SW 1271 (cell line): Measurements from ENCODE around the gene ARHGEF2.

Source experiments
- DNase-seq, 2 experiments: peaks; one replicate each; lab custom pipeline; 2025; lab: John Stamatoyannopoulos, UW

The ARHGEF2 gene

DNA sequence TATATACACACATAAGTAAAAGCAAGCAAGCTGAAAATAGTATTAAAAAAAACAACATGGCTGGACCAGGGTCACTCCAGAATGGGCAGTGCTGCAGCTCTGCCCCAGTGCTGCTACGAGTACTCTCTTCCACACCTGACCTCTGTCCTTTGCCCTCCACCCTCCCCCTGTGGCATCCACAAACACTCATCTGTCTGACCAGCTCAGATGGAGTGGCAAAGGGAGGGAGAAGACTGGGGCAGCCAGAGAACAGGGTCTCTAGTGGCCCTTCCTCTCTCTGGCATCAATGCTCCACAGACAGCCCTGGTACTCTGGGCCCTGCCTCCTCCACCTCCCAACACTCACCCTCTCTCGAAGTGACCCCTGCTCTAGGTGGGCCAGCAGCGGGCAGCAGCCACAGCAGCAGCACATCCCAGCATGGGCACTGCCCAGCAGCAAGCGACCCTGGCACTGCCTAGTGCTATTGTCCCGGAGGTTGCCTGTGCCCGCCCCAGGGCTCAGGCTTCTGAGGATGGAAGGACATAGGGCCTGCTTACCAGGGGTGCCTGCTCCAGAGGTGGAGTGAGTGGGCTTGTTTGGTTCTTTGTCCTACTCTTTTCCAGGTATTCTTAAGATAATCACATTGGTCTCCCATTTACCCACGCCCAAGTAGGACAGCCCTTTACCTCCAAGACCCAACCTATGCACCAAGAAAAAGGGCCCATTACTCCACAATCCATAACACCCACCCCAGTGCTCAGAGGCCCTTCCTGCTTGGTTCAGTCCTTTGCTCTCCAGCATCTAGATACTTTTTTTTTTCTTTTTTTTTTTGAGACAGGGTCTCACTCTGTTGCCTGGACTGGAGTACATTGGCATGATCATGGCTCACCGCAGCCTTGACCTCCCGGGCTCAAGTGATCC is 6.2 kb downstream of the ARHGEF2 start:
- no peak for DNase-seq

DNA sequence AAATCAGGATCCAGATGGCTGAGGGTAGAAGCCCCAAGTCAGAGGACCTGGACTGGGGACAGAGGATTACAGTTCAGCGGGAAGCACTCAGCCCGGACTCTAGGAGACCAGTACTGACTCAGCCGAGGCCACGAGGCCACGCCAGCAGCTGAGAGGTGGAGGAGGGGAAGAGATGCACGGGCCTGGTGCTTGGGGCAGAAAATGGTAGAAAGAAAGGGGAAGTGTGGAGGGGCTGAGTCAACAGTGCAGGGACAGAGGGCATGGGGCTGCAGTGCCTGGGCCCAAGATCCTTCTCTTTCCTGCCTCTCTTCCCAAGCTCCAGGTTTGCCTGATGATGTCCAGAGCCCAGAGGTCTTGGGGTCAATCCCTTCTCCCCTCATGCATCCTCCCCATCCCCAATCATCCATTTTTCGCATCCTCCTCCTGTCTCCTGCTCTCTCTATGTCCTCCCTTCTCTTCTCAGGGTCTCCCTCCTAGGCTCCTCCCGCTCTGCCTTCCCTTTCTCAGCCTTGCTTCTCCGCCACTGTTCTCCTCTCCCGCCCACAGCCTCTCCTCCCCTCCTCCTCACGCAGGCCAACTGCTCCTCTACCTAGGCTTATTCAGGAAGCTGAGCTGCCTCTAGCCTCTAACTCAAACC is 7.7 kb downstream of the ARHGEF2 start:
- DNase-seq, result no peak

DNA sequence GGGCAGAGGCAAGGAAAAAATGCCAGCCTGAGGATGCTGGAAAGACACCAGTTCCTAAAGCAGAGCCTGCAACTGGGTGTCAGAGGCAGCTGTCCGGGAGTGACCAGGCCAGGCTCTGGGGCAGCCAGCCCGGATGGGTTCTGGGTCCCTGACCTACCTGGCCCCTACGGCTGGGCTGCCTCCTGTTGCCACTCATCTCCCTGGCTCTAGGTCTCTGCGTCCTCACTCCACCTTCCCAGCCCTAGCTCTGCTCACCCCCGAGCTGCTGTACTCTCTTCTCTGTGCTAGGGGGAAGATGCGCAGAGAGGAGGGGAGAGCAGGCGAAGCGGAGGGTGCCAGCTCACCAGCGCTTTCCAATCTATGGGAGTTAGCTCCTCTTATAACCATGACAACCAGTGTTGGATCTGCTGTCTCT is 9.0 kb downstream of the ARHGEF2 start:
- DNase-seq, result no peak

DNA sequence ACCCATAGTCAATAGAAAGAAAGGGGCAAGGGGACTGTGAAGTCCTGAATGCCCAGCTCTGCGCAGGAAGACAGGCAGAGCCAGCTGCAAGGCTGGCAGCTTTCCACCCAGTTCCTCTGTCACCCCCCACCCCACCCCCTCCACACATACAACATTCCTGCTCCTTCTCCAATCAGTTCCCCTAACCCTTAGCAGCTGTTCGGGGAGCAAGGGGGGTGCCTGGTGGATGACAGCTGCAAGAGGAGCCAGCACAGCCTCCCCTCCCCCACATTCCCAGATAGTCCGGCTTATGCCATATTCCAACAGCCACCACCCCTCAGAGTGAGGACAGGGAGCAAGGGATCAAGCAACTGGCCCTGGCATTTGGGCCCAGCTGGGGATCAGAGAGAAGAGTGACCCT is 9.7 kb downstream of the ARHGEF2 start:
- DNase-seq, result no peak

DNA sequence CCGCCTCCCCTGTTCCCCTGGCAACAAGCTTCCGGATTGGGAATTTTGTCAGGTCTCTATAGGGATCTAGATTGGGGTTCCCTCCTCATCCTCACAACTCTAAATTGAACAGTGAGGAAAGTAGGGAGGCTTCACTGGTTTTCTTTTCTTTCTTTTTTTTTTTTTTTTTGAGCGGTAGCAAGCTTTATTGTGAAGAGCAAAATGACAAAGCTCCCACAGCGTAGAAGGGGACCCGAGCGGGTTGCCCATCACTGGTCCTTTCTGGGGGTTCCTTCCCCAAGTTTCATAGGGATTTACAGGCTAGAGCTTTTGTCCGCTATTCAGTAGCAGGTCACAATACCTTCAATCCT is 10.3 kb downstream of the ARHGEF2 start:
- no peak for DNase-seq

DNA sequence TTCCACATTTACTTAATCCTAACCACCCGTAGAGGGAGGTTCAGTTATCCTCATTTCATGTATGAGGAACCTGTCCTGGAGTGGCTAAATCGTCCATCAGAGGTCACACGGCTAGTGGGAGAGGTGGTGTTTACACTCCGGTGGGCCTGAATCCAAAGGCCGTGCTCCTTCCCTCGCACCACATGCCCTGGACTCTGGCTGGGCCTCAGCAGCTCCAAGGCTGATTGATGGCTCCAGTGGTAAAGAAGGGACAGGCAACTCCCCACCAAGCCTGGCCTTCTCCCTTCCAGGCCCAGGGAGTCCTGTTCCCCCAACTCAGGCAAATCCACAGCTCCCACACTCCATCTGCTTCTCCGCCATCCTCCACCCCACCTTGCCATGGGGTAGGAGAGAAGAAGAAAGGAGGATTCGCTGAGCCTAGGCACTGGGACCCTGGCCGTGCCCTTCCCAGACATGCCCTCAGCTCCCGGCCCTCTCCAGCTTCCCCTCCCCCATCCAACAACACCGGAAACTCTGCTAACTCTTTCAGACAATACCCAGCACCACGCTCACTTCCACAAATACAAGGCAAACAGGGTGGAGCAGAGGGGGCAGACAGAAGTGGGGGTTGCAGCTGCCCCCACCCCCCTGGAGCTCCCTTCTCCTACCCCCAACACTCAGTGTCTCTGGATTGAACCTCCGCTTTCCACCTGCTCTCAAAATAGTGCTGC is 10.9 kb downstream of the ARHGEF2 start:
- DNase-seq, result no peak

DNA sequence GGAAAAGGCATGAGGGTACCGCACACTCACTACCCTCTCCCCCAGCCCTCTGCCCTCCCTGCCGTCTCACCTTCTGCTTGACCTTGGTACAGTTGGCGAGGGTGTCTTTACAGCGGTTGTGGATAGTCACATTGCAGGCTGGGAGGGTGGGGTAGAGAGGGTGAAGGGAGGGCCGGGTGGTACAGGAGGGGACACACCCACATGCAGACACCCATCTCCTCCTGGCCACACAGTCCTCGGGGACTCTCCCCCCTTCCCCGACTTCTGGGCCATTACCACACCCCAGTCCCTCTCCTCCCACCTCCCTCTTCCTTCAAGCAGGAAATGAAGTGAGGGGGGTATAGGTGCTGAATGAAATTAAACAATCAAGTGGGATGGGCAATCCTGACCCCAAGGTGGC is 11.6 kb downstream of the ARHGEF2 start:
- no peak for DNase-seq

DNA sequence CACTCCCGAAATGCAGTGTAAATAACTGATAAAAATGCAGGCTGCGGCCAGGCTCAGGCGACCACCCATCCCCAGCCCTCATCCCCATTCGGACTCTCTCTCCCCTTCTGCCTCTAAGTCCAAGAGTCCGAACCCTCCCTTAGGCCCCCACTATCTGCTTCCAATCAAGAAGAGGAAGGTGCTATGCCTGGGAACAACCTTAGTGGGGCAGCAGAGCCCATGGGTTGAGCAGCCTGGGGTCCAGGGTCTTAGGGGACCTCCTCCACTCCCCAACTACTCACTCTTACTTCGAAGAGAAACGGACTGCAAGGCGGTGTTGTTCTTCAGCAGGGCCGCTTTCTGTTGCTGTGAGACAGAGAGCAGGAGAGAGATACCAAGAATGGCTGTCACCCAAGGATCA is 12.2 kb downstream of the ARHGEF2 start:
- no peak for DNase-seq

DNA sequence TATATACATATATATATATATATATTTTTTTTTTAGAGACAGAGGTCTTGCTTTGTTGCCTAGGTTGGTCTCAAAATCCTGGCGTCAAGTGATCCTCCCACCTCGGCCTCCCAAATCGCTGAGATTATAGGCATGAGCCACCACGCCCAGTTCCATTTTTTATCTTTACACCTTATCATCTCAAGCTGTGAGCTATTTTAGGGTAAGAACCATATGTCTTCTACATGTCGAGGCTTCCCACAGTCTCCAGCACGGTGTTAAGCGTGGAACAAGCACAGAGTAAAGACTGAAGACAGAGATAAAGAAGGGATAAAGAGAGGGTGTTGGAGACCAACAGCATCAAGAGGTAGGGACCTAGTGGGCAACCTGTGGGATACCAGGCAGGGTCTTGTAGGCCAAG is 14.2 kb downstream of the ARHGEF2 start:
- DNase-seq, result no peak

DNA sequence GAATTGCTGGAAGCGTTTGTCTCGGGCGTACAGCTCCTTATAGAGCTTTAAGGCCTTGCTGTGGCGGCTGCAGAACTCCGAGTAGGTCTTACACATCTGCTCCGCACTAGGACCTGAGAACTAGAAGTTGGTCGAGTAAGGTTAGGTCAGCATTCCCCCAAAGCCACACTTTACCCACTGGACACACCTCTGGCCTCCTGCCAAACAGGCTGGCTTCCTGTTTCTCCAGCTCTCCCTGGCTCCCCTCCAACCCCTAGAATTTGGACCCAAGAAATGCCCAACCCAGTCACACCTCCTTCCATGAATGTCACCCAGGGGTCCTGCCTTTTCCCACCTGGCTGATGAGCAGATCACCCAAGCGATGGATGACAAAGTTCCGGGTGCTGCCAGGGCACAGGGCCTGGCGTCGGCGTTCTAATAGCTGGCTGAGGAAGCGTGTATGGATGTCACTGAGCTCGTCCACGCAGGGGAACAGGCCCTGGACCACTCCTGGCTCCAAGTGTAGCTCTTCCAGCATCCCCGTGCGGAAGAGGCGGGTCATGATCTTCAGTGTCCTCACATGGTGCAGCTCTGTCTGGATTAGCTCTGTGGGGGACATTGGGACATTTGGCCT is 15.6 kb downstream of the ARHGEF2 start:
- DNase-seq, result no peak

DNA sequence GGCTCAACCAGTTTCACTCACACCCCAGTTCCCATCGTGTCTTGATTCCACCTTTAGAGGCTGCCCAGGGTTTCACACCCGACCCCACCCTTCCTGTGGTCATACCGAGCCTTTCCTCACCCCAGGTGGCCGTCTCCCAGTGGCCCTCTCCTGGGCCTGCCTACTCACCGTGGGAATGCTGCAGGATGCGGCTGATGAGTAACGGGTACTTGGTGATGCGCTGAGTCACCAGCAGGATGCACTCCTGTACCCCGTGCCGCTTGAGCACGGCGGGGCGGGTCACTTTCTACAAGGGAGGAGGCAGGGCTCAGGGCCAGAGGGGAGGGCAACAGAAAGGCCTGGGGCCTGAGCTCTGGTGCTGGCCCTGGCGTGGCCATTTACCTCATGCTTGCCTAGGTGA is 16.4 kb downstream of the ARHGEF2 start:
- DNase-seq, result peak; percentile 77 to 89

DNA sequence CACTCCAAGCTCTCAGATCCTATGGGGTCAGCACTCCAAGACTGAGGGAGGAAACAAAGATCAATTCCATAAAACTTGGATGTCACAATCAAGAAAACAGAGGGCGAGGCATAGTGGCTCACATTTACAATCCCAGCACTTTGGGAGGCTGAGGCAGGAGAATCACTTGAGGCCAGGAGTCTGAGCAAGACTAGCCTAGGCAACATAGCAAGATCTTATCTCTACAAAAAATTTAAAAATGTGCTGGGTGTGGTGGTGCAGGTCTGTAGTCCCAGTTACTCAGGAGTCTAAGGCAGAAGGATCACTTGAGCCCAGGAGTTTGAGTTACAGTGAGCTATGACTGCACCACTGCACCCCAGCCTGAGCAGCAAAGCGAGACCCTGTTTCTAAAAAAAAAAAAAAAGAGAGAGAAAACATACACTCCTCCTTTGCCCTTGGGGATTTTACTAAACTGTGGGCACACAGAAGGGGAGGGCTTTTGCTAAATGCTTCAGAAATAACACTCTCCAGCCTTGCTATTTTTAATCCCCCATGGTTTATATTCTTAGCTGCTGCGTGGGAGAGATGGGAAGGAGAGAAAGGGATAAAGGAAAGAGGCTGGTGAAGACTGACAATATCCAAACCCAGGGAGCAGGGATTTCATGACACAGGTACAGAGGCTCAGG is 18.1 kb downstream of the ARHGEF2 start:
- DNase-seq, result no peak

DNA sequence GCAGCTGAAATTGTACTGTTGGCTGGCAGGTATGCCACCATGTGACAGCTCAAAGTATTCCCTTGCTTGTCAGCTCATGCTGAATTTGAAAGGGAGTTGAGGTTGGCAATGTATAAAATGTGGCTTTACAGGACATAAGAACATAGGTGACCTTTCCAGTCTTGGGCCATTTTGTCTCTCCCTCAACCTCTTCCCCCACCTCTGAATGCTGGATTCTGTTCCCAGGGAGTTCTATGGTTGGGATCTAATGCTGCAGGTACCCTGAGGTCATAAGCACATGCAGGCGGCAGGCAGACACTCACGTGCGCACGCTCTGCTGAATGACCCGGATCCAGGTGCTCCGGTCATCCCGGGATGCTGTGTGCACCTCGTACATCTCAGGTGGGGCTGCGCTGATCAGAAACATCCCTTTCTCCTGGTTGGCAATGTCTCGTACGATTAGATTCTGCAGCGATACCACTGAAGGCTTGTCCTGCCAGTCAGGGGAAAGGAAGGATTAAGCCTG is 20.9 kb downstream of the ARHGEF2 start:
- no peak for DNase-seq

DNA sequence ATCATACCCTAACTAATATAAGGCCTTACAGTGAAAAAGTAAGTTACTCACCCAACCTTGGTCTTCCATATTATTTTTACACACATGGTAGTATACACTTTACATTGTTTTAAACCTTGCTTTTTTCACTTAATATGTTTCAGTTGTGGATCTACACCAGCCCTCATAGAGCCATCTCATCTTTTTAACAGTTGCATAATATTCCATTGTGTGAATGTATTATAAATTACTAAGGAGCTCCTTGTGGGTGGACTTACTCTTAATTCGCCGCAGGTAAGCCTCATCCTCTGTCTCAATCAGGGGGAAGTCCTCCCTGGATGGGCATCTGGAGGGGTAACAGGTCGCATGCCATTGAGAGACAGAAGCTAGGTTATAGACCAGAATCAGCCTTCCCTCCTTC is 23.7 kb downstream of the ARHGEF2 start:
- no peak for DNase-seq

DNA sequence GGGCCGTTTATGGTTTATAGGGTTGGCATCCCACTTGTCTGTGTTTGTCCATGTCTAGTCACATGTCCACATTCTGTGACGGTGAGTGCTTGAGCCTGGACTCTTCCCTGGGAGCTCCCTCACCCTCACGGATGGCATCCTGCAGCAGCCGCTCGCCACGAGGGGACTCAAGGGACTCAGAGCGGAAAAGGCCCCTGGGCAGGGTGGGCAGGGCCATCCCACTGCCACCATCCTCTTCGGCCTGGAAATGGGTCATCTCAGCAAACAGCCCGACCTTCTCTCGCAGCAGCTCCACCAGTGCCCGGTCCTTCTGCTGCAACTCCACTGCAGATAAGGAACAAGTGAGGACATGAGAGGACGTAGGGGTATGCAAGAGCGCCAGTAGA is 25.8 kb downstream of the ARHGEF2 start:
- DNase-seq, result no peak

DNA sequence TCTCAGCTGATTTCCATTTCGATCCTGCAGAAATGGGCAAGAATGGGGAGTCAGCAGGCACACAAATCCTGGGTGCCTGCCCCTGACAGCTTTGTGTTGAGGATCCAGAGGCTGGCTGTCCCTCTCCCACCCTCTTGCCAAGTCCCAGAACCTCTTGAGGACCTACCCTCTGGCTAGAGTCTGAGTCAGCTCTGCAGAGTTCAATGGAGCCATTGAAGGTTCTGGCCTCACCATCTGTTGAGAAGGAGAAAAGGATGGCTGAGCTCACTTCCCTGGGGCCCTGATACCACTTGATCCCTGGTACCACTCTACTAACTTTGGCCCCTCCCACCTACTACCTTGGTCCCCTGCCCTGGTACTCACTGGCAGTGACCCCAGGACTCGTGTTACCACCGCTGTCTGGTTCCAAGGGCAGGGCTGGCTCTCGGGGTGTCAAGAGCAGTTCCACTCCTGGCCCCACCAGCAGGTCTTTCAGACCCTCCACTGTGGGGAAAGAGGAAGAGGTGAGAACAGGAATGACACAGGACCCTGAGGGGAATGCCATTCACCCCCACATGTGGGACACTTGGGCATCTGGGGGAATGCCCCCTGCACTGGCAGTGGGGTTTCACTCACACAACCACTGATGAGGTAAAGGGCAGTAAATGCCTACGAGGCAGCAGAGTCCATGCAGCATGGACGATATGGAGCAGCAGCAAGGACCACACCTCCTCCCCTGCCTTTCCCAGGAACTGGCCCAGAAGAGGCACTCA is 26.4 kb downstream of the ARHGEF2 start:
- no peak for DNase-seq

DNA sequence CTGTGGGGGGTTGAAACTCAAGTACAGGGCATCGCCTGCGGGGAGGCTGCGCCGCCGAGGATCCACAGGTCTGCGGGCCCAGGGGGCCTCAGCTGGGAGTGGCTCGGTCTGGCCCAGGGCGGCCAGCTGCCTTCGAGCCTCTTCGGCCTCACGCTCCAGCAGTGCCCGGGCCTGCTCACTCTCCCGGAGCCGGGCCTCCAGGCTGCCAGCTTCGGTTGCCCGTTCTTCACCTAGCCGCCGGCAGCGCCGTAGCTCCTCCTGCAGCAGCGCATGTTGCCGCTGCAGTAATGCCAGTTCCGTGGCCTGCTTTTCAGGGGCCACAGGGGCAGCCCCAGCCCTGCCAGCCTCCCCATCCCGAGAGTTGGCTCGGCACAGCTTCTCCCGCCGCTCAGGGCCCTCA is 27.5 kb downstream of the ARHGEF2 start:
- no peak for DNase-seq

DNA sequence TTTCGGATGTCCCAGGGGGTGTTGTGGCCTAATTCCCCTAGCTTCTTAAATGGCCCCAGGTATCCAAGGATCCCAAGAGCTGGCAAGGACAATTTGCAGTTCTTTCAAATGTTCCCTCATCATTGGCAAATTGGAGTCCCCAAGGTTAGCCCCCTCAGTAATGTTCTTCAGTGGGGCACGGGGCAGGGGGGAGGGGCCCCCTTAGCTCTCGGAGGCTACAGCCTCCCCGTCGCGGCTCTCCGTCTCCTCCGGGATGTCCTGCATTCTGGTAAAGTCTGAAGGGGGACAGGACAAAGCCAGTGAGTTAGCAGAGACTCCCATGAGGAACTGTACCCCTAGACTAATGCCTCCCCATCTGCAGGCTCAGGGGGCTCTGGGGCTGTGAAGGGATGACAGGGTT is 30.6 kb downstream of the ARHGEF2 start:
- DNase-seq, result no peak

DNA sequence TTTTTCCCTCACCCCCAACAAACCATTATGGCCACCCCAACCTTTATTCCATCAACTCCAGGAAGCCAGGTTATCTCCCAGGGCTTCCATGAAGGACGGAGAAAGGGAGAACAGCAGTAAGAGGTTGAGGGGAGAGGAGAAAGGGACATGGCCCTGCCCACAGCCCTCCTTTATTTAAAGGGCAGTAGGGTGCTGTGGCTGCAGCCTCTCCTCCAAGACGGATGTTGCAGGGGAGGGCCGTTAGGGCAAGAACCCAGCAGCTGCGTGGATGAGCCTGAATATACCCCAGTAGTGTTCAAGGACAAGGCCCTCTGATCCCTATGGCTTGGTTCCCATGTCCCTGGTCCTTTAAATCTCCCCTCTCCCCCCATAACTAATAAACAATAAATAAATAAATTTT is 31.1 kb downstream of the ARHGEF2 start:
- no peak for DNase-seq

DNA sequence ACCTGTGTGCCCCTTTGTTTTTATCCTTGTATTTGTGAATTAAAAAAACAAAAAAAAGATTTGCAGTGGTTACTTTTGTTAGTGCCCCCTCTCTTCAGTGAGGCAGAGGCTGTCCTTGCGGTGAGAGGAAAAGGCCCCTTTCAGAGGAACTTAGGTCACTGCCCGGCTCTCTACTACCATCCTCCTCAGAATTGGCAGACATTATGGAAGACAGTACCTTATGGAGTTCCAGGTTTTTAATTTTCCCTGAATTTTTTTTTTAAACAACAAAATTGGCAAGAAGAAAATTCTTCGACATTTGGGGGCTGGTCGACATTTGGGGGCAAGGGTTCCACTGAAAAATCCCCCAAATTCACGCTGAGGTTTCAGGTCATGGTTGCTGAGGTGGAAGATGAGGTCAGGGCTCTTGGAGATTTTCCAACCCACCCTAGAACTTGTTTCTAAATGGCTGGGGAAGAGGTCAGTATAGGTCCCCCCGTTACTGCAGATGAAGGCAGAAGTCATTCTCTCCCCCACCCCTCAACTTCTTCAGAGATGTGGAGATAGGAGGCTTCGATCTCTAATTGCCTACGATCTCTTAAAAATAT is 31.6 kb downstream of the ARHGEF2 start:
- no peak for DNase-seq

DNA sequence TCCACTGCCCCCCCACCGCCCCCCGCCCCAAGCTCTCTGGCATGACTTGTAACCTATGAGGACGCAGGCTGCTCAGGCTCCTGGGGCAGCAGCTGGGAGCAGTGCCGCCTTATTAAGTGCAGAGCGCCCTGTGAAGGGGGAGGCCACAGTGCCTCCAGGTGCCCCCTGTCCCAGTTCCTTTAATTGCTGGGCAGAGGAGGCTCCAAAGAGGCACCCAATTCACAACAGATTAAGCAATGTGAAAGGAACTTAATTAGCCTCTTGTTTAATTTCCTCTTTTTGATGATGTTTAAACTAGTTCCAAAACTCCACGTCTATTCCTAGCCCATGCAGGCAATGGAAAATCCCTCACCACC is 33.9 kb downstream of the ARHGEF2 start:
- no peak for DNase-seq
